B cell (primary cell): ENCODE data around the gene CEACAM1.

ENCODE experiments used
- EZH2 ChIP-seq: IDR thresholded peaks from 2 replicates; pipeline ENCODE4 v1.6.1; 2012; ENCODE audit warnings: borderline replicate concordance, low read depth, mild to moderate bottlenecking, moderate library complexity, low read length; ENCODE audit not compliant: insufficient read depth, poor library complexity, severe bottlenecking
- TF ChIP-seq, protein P1 (sequence below): fragments of 200-600 bp; IDR thresholded peaks from one replicate; pipeline ENCODE4 v1.8.0; 2022; ENCODE audit warnings: antibody characterized with exemption, mild to moderate bottlenecking

DNA sequence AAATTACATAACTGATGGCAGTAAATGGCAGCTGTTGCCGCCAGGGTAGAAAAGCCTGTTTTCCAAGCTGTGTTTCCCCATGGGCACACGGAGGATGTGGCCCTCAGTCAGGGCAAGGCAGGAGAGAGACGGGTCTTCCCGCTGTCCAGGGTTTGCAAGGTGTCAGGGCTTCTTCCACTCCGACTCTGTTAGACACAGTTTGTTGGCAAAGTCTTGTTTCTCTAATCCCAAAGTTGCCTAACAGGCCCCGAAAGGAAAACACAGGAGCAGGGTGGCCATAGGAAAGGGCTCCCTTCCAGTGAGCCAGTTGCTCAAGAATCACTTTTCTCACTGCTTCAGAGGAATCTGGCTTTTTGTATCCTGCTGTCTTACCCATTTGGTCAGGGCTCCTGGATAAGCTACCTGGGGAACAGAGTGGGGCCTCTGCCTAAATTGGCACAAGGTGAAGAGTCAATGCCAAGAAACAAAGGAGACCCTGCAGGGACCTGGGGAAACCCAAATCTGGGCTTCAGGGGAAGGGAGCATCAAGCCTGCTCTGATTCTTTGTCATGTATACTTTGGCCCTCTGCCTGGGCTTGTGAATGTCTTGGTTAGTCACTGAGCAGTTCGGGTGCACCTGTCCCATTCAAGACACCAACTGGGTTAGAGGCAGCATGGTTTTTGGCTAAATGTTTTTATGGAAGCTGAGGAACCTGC, 56.6 kb downstream of the CEACAM1 start:
- TF ChIP-seq, protein P1, sequence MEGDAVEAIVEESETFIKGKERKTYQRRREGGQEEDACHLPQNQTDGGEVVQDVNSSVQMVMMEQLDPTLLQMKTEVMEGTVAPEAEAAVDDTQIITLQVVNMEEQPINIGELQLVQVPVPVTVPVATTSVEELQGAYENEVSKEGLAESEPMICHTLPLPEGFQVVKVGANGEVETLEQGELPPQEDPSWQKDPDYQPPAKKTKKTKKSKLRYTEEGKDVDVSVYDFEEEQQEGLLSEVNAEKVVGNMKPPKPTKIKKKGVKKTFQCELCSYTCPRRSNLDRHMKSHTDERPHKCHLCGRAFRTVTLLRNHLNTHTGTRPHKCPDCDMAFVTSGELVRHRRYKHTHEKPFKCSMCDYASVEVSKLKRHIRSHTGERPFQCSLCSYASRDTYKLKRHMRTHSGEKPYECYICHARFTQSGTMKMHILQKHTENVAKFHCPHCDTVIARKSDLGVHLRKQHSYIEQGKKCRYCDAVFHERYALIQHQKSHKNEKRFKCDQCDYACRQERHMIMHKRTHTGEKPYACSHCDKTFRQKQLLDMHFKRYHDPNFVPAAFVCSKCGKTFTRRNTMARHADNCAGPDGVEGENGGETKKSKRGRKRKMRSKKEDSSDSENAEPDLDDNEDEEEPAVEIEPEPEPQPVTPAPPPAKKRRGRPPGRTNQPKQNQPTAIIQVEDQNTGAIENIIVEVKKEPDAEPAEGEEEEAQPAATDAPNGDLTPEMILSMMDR, result no peak
- TF ChIP-seq EZH2, result no peak
